SHP77 (cell line): ENCODE measurements around the gene CELSR1.

Experiments
- DNase-seq, 2 experiments: peaks; one replicate each; lab custom pipeline; 2025; lab: John Stamatoyannopoulos, UW

Gene CELSR1

GRCh38 chr22:46574993-46575910, 37.8 kb upstream of the CELSR1 start:
- peak; percentile 16 to 65 for DNase-seq

GRCh38 chr22:46574438-46574992, 37.1 kb upstream of the CELSR1 start:
- DNase-seq, result no peak

GRCh38 chr22:46573781-46574437, 36.5 kb upstream of the CELSR1 start:
- DNase-seq, result no peak

- no peak for DNase-seq
Measured at GRCh38 chr22:46572911-46573780, 35.7 kb upstream of the CELSR1 start.

- no peak for DNase-seq
Measured at GRCh38 chr22:46571642-46572250, 34.3 kb upstream of the CELSR1 start.

- no peak for DNase-seq
Measured at GRCh38 chr22:46569848-46570695, 32.7 kb upstream of the CELSR1 start.

GRCh38 chr22:46569055-46569847, 31.8 kb upstream of the CELSR1 start:
- no peak for DNase-seq

GRCh38 chr22:46568102-46568809, 30.8 kb upstream of the CELSR1 start:
- no peak for DNase-seq

GRCh38 chr22:46567471-46567870, 30.1 kb upstream of the CELSR1 start:
- no peak for DNase-seq

GRCh38 chr22:46564084-46564714, 26.8 kb upstream of the CELSR1 start:
- DNase-seq, result no peak

- DNase-seq, result peak; percentile 84 to 92
Measured at GRCh38 chr22:46563381-46564083, 26.1 kb upstream of the CELSR1 start.

GRCh38 chr22:46561435-46561905, 24.1 kb upstream of the CELSR1 start:
- DNase-seq, result peak in 1 of 2 experiments; percentile 61

- no peak for DNase-seq
Measured at GRCh38 chr22:46560696-46561295, 23.4 kb upstream of the CELSR1 start.

- no peak for DNase-seq
Measured at GRCh38 chr22:46557736-46558480, 20.5 kb upstream of the CELSR1 start.

- no peak for DNase-seq
Measured at GRCh38 chr22:46556775-46557174, 19.4 kb upstream of the CELSR1 start.

GRCh38 chr22:46553189-46553588, 15.8 kb upstream of the CELSR1 start:
- no peak for DNase-seq

GRCh38 chr22:46551996-46552395, 14.6 kb upstream of the CELSR1 start:
- DNase-seq, result no peak
